Psoas muscle (tissue), 8 donors: Measurements from ENCODE around the gene ANAPC5. TPM values are rescaled to one million over a fixed set of nuclear protein-coding genes. Genes with fewer than 3 reads are reported as not detected.

ENCODE experiments used
- ATAC-seq, 4 donors: fragments of 200-7000 bp; cut with Tn5 transposase; one replicate each; pipeline ENCODE4 v1.9.1; 2020; ENCODE audit warnings: moderate library complexity in 3 of 4, mild to moderate bottlenecking in 2 of 4
- DNase-seq, 2 donors: peaks; one replicate each; pipeline ENCODE4 v3.0.0-alpha.2; 2020
- H3K27ac ChIP-seq: fragments of 200-600 bp; one replicate; pipeline ENCODE4 v1.8.0; 2022
- H3K27me3 ChIP-seq, 3 donors: fragments of 200-600 bp in 1 of 3; one replicate each; pipeline versions ENCODE4 v1.6.1 to v1.8.0; 2013 to 2022; ENCODE audit warnings: low read length in 2 of 3, mild to moderate bottlenecking in 2 of 3, moderate library complexity in 1 of 3; ENCODE audit not compliant: insufficient read depth in 3 of 3
- H3K36me3 ChIP-seq, 2 donors: fragments of 200-600 bp in 1 of 2; one replicate each; pipeline versions ENCODE4 v1.6.1 to v1.8.0; 2013 to 2022; ENCODE audit warnings: low read depth in 1 of 2, mild to moderate bottlenecking in 1 of 2, moderate library complexity in 1 of 2; ENCODE audit not compliant: insufficient read depth in 1 of 2
- H3K4me1 ChIP-seq: fragments of 200-600 bp; one replicate; pipeline ENCODE4 v1.8.0; 2022
- H3K4me3 ChIP-seq: fragments of 200-600 bp; one replicate; pipeline ENCODE4 v1.8.0; 2022; ENCODE audit warnings: mild to moderate bottlenecking
- H3K9me3 ChIP-seq: fragments of 200-600 bp; one replicate; pipeline ENCODE4 v1.8.0; 2022
- WGBS, 3 donors: extraction: QIAGEN DNeasy Blood & Tissue Kit; methylation state at CpG; one replicate each; pipeline versions ENCODE4 v1.1.6 to v1.1.7; 2013; 5-methylcytosine and 5-hydroxymethylcytosine counted together
- intact Hi-C, 2 donors: fragments of 100-400 bp; cut with DNase I; formaldehyde crosslinking; loops; one replicate each; pipeline versions ENCODE4 v1.11.0 to v1.14.2; 2022
- polyA plus RNA-seq, 3 donors: library from polyadenylated mRNA; stranded (reverse); fragments of 200-250 nt; gene quantifications; one replicate each; pipeline ENCODE4 v1.2.3, GENCODE V29; 2013
- total RNA-seq, 4 donors: library from RNA; stranded (reverse); fragmentation: NEBNext Ultra II Directional in 2 of 4; extraction: Animal tissue kit (Norgen Biotek cat#: 25700) in 2 of 4; gene quantifications; one replicate each; pipeline versions ENCODE4 v1.2.1 to v1.2.4, GENCODE V29; 2021 to 2023
- TF ChIP-seq, protein P1 (sequence below): fragments of 200-600 bp; IDR thresholded peaks from one replicate; pipeline ENCODE4 v1.8.0; 2022; ENCODE audit warnings: antibody characterized with exemption
- donor health status: healthy with polysubstance abuse.
- donor health status: DM: no; HTN: no; CAD: no; lungs with moderate emphysema.
- donor health status: Bipolar disorder and iron deficiency.
- donor health status: healthy.
- donor health status: DM: yes; HTN: yes; CAD: no.
- donor health status: DM: no; HTN: no; CAD: no.
- donor health status: DM: no; HTN: no; CAD: no.
- donor health status: DM: yes; HTN: yes; CAD: no.

Gene ANAPC5
- total and polyA plus RNA-seq, 7 donors, result 47.1 to 120 (median 70.8) TPM

DNA sequence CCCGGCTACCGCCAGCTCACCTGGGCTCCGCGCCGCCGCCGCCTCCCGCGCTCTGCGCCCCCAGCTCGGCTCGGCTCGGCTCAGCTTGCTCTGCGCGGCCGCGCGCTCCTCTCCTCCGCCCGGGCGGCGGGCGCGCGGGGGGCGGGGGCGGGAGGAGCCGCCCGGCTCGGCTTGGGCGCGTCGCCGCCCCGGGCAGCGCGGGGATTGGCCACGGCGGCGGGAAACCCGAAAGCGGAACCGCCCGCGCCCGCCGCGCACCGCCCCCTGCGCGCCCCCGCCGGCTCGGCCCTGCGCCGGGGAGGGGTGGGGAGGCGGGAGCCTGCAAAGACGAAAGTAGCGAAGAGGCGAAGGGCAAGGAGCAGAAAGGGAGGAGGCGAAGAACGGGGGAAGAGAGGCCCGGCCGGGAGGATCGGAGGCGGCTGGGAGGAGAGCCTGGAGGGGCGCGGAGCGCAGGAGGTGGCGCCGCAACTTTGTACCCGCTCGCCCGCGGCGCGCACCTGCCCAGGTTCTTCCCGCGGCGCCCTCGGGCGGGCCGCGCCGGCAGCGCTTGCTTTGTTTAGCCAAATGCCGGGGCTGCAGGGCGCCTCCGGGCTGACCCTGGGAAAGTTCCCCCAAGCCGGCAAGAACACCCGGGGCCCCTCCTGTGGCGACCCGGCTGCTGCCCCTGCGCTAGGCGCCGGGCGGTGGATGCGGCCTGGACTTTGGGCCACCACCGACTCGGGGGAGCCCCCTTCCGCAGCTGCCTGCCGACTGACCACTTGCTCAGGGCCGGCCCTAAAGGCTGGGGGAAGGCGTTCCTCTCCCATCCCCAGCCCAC is 55.4 kb downstream of the ANAPC5 start, which contains the start of gene CAMKK2:
Gene CAMKK2 (minus strand): TSS at position 92 of the 817 bp plus-strand sequence. CDS start 22,183 bp downstream, outside the sequence.
- peaks cover 22% of the 10 kb centered on the region for H3K4me1 ChIP-seq
- intact Hi-C loops, result loop anchor here in 1 of 2 donors (5.0 kb wide), 1 partner anchor 55 kb away; the partner anchor contains the start of gene ANAPC5
- peak; percentile 90 to 91 for DNase-seq
- H3K36me3 ChIP-seq, result peaks cover 0 to 11% of the 10 kb centered on the region in 2 donors
- TF ChIP-seq, protein P1, sequence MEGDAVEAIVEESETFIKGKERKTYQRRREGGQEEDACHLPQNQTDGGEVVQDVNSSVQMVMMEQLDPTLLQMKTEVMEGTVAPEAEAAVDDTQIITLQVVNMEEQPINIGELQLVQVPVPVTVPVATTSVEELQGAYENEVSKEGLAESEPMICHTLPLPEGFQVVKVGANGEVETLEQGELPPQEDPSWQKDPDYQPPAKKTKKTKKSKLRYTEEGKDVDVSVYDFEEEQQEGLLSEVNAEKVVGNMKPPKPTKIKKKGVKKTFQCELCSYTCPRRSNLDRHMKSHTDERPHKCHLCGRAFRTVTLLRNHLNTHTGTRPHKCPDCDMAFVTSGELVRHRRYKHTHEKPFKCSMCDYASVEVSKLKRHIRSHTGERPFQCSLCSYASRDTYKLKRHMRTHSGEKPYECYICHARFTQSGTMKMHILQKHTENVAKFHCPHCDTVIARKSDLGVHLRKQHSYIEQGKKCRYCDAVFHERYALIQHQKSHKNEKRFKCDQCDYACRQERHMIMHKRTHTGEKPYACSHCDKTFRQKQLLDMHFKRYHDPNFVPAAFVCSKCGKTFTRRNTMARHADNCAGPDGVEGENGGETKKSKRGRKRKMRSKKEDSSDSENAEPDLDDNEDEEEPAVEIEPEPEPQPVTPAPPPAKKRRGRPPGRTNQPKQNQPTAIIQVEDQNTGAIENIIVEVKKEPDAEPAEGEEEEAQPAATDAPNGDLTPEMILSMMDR, result peak; percentile 20
- no peaks in the 10 kb centered on the region for H3K27me3 ChIP-seq
- H3K27ac ChIP-seq, result peak within 1 kb of the TSS; percentile 82
- H3K4me3 ChIP-seq, result peak within 1 kb of the TSS; percentile 99
- 0 to 2% (median 1%) methylated on average over 31 to 104 of the region's 104 CpGs for WGBS, 3 donors
- peak; percentile 94 to 96 (median 96) for ATAC-seq
- no peaks in the 10 kb centered on the region for H3K9me3 ChIP-seq

GRCh38 chr12:121295746-121296617 is 56.2 kb downstream of the ANAPC5 start:
- H3K9me3 ChIP-seq, result no peaks in the 10 kb centered on the region

GRCh38 chr12:121295116-121295745 is 57.0 kb downstream of the ANAPC5 start:
- 53 to 66% (median 59%) methylated on average over 7 of the region's 7 CpGs for WGBS, 3 donors
- H3K27me3 ChIP-seq, result no peaks in the 10 kb centered on the region
- intact Hi-C loops, result loop anchor here in 1 of 2 donors (5.0 kb wide), 1 partner anchor 57 kb away; the partner anchor contains the start of gene ANAPC5
- TF ChIP-seq, protein P1, result no peak
- no peak for DNase-seq
- peak overlapping the region; percentile 99 for H3K4me3 ChIP-seq
- H3K36me3 ChIP-seq, result peaks cover 0 to 20% of the 10 kb centered on the region in 2 donors
- H3K9me3 ChIP-seq, result no peaks in the 10 kb centered on the region
- ATAC-seq, result no peak
- no peak overlapping the region for H3K27ac ChIP-seq
- peaks cover 16% of the 10 kb centered on the region for H3K4me1 ChIP-seq

More at GRCh38 chr12:121295746-121296617, 56.2 kb downstream of the ANAPC5 start:
- WGBS, 3 donors, result 2 to 5% (median 2%) methylated on average over 35 to 55 of the region's 55 CpGs
- Histone ChIP-seq H3K4me1 (peaks cover 22% of the 10 kb centered on the region), H3K4me3 (peak overlapping the region; percentile 99), H3K27ac (peak overlapping the region; percentile 82), H3K36me3 (peaks cover 0 to 19% of the 10 kb centered on the region in 2 donors), H3K27me3 (no peaks in the 10 kb centered on the region)
- DNase-seq (peak; percentile 51 to 69), ATAC-seq (peak; percentile 29 to 37 (median 30))
- TF ChIP-seq, protein P1, result no peak
- intact Hi-C loops, result loop anchor here in 1 of 2 donors (5.0 kb wide), 1 partner anchor 56 kb away; the partner anchor contains the start of gene ANAPC5

DNA sequence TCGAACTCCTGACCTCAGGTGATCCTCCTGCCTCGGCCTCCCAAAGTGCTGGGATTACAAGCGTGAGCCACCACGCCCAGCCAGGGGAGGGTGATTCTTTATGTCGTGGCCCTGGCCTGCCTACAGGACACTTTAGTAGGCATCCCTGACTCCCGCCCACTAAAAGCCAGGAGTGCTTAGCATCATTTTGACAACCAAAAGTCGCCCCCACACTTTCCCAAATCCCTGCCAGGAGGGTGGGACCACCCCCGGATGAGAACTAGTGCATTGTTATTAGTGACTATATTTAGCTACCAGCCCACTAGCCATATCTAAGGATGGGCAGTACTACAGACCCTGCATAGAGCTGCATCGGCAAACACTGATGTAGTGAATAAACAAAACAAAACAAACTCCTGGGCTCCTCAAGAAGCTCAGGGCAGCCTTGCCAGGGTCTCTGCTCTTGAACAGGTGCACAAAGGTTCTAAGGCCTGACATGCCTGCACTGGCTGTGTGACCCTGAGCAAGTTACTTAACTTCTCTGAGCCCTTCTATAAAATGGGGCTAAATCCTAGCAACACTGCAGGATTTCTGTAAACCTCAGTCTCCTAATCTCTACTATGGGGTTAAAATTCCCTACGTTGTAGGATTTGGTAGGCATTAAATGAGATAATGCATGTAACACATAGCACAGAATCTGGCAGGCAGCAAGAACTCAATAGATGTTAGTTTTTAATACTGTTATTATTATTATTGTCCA is 57.9 kb downstream of the ANAPC5 start:
- Histone ChIP-seq H3K9me3 (no peaks in the 10 kb centered on the region), H3K27ac (no peak overlapping the region), H3K27me3 (no peaks in the 10 kb centered on the region), H3K36me3 (peaks cover 0 to 20% of the 10 kb centered on the region in 2 donors), H3K4me3 (no peak overlapping the region), H3K4me1 (peaks cover 11% of the 10 kb centered on the region)
- 78 to 88% (median 86%) methylated on average over 9 to 10 of the region's 10 CpGs for WGBS, 3 donors
- TF ChIP-seq, protein P1, result no peak
- ATAC-seq (no peak), DNase-seq (no peak)
- intact Hi-C loops, result no loop called here
